SK-N-SH (cell line): ENCODE results near the gene LRP5. TPM values are rescaled to one million over a fixed set of nuclear protein-coding genes. Genes with fewer than 3 reads are reported as not detected.
A peak's percentile ranks its signal among the peaks of the same experiment; 100 is the strongest.

Experiments used
- CTCF ChIA-PET: fragments of 300-600, 350-600 bp; formaldehyde crosslinking; extraction: SDS; loops from one replicate; lab custom pipeline; 2021; lab: Yijun Ruan, JAX
- POLR2A ChIA-PET: fragments of 350-600 bp; sonication (Branson Sonifier 250); formaldehyde crosslinking; extraction: SDS; loops from one replicate; lab custom pipeline; 2020; ENCODE audit warnings: antibody characterized with exemption, inconsistent platforms; lab: Yijun Ruan, JAX
- DNase-seq: peaks from one replicate; pipeline ENCODE4 v3.0.0; 2012
- H2AFZ ChIP-seq: fragments of 200-600 bp; sonication (generic); 2 replicates; pipeline ENCODE4 v1.8.1; 2016; ENCODE audit warnings: antibody characterized with exemption, mild to moderate bottlenecking, low read depth
- H3F3A ChIP-seq: fragments of 200-600 bp; sonication (generic); replicated peaks from 2 replicates; pipeline ENCODE3; 2016; ENCODE audit warnings: antibody characterized with exemption, mild to moderate bottlenecking; ENCODE audit not compliant: insufficient read depth
- H3K27ac ChIP-seq, 2 experiments: fragments of 200-500 bp in 1 of 2; fragments of 200-600 bp in 1 of 2; sonication (Bioruptor generic) in 1 of 2; sonication (generic), shearing (Covaris generic) in 1 of 2; 2 replicates each; pipeline versions ENCODE4 v1.5.1 to v1.6.1; 2014 to 2016; ENCODE audit warnings: low read depth in 2 of 2, inconsistent platforms in 1 of 2, low read length in 1 of 2, mild to moderate bottlenecking in 1 of 2, mixed read lengths in 1 of 2
- H3K27me3 ChIP-seq: fragments of 200-600 bp; sonication (generic), shearing (Covaris generic); 2 replicates; pipeline ENCODE4 v1.6.1; 2016; ENCODE audit warnings: mixed run types; ENCODE audit not compliant: insufficient read depth
- H3K36me3 ChIP-seq, 2 experiments: fragments of 200-500 bp in 1 of 2; fragments of 200-600 bp in 1 of 2; sonication (Bioruptor generic) in 1 of 2; sonication (generic) in 1 of 2; replicated peaks in 1 of 2; 2 replicates each; pipeline versions ENCODE3 to v1.5.1; 2014 to 2016; ENCODE audit warnings: low read length in 1 of 2, mild to moderate bottlenecking in 1 of 2; ENCODE audit not compliant: insufficient read depth in 2 of 2, control insufficient read depth in 1 of 2
- H3K4me1 ChIP-seq, 2 experiments: fragments of 200-500 bp in 1 of 2; fragments of 200-600 bp in 1 of 2; sonication (Bioruptor generic) in 1 of 2; sonication (generic), shearing (Covaris generic) in 1 of 2; 2 replicates each; pipeline versions ENCODE4 v1.5.1 to v1.6.1; 2014 to 2016; ENCODE audit warnings: low read depth in 1 of 2, low read length in 1 of 2, mixed run types in 1 of 2; ENCODE audit not compliant: insufficient read depth in 2 of 2, control insufficient read depth in 1 of 2
- H3K4me2 ChIP-seq: fragments of 200-600 bp; sonication (generic), shearing (Covaris generic); 2 replicates; pipeline ENCODE4 v1.6.1; 2017; ENCODE audit warnings: mixed run types
- H3K4me3 ChIP-seq, 2 experiments: fragments of 200-500 bp in 1 of 2; fragments of 200-600 bp in 1 of 2; sonication (Bioruptor generic) in 1 of 2; sonication (generic), shearing (Covaris generic) in 1 of 2; 2 replicates each; pipeline versions ENCODE4 v1.5.1 to v1.8.1; 2014 to 2016; ENCODE audit warnings: low read depth in 2 of 2, inconsistent platforms in 1 of 2, low read length in 1 of 2, mild to moderate bottlenecking in 1 of 2, mixed read lengths in 1 of 2, moderate library complexity in 1 of 2
- H3K79me2 ChIP-seq: fragments of 200-600 bp; sonication (generic); 2 replicates; pipeline ENCODE4 v1.8.1; 2017; ENCODE audit warnings: mild to moderate bottlenecking; ENCODE audit not compliant: insufficient read depth
- H3K9ac ChIP-seq: fragments of 200-600 bp; sonication (generic); 2 replicates; pipeline ENCODE4 v1.6.1; 2017; ENCODE audit warnings: mixed run types
- H3K9me2 ChIP-seq: fragments of 200-600 bp; sonication (generic); 2 replicates; pipeline ENCODE4 v1.6.1; 2017; ENCODE audit warnings: mixed run types
- H3K9me3 ChIP-seq: fragments of 200-600 bp; sonication (generic); 2 replicates; pipeline ENCODE4 v1.6.1; 2017; ENCODE audit warnings: mixed run types, mild to moderate bottlenecking, moderate library complexity
- H4K20me1 ChIP-seq: fragments of 200-600 bp; sonication (generic); 2 replicates; pipeline ENCODE4 v1.6.1; 2017; ENCODE audit warnings: mild to moderate bottlenecking, mixed run types; ENCODE audit not compliant: insufficient read depth
- CTCF ChIP-seq: fragments of 200-600 bp; sonication (generic); IDR thresholded peaks from 2 replicates; pipeline ENCODE4 v1.6.1; 2017; ENCODE audit warnings: antibody characterized with exemption, mild to moderate bottlenecking, moderate library complexity
- EP300 ChIP-seq, 2 experiments: IDR thresholded peaks; 2 replicates each; pipeline versions ENCODE4 v1.4.0 to v1.6.1; 2012; ENCODE audit warnings: borderline replicate concordance in 1 of 2, low read depth in 1 of 2, low read length in 1 of 2
- EZH2phosphoT487 ChIP-seq: fragments of 200-600 bp; sonication (generic); IDR thresholded peaks from 2 replicates; pipeline ENCODE4 v1.6.1; 2017; ENCODE audit warnings: low read depth, mixed run types, mild to moderate bottlenecking, antibody characterized with exemption, moderate library complexity, borderline replicate concordance
- FOSL2 ChIP-seq: IDR thresholded peaks from 2 replicates; pipeline ENCODE4 v1.4.0; 2012; ENCODE audit warnings: low read depth, mild to moderate bottlenecking, moderate library complexity, borderline replicate concordance
- FOXJ3 ChIP-seq: sonication (generic); formaldehyde crosslinking; IDR thresholded peaks from 2 replicates; pipeline ENCODE4 v1.5.1; 2020; ENCODE audit warnings: mild to moderate bottlenecking, missing genetic modification reagents
- FOXM1 ChIP-seq: IDR thresholded peaks from 2 replicates; pipeline ENCODE4 v1.4.0; 2012; ENCODE audit warnings: low read depth, mild to moderate bottlenecking
- GABPA ChIP-seq: IDR thresholded peaks from 2 replicates; pipeline ENCODE4 v1.4.0; 2012; ENCODE audit warnings: low read depth, mild to moderate bottlenecking
- GATA2 ChIP-seq: sonication (generic); formaldehyde crosslinking; IDR thresholded peaks from 2 replicates; pipeline ENCODE4 v1.5.0; 2020; ENCODE audit warnings: mild to moderate bottlenecking, missing genetic modification reagents
- JUND ChIP-seq: IDR thresholded peaks from 2 replicates; pipeline ENCODE4 v1.4.0; 2012
- MAX ChIP-seq: IDR thresholded peaks from 2 replicates; pipeline ENCODE4 v1.4.0; 2012; ENCODE audit warnings: low read depth
- NFIC ChIP-seq: IDR thresholded peaks from 2 replicates; pipeline ENCODE4 v1.4.0; 2012; ENCODE audit warnings: borderline replicate concordance
- PBX3 ChIP-seq: IDR thresholded peaks from 2 replicates; pipeline ENCODE4; 2012
- POLR2AphosphoS5 ChIP-seq: IDR thresholded peaks from 2 replicates; pipeline ENCODE4 v1.6.1; 2012; ENCODE audit warnings: low read depth, low read length
- RAD21 ChIP-seq: IDR thresholded peaks from 2 replicates; pipeline ENCODE4 v1.6.1; 2012; ENCODE audit warnings: mild to moderate bottlenecking, low read length
- RCOR1 ChIP-seq: fragments of 150-350 bp; IDR thresholded peaks from 2 replicates; pipeline ENCODE4 v1.6.1; 2017; ENCODE audit warnings: antibody characterized with exemption, low read length
- RFX5 ChIP-seq: IDR thresholded peaks from 2 replicates; pipeline ENCODE4 v1.6.1; 2012; ENCODE audit warnings: mild to moderate bottlenecking, improper control_type of control experiment, low read length
- RXRA ChIP-seq: IDR thresholded peaks from 2 replicates; pipeline ENCODE4 v1.4.0; 2012; ENCODE audit warnings: low read depth, mild to moderate bottlenecking, borderline replicate concordance
- SIN3A ChIP-seq: IDR thresholded peaks from 2 replicates; pipeline ENCODE4 v1.6.1; 2012; ENCODE audit warnings: low read depth, mild to moderate bottlenecking, low read length, moderate library complexity, borderline replicate concordance
- TAF1 ChIP-seq: IDR thresholded peaks from 2 replicates; pipeline ENCODE4 v1.6.1; 2012; ENCODE audit warnings: low read depth, mild to moderate bottlenecking, low read length, moderate library complexity, borderline replicate concordance
- TCF12 ChIP-seq: IDR thresholded peaks from 2 replicates; pipeline ENCODE4 v1.4.0; 2012
- TEAD4 ChIP-seq: IDR thresholded peaks from 2 replicates; pipeline ENCODE4 v1.4.0; 2012; ENCODE audit warnings: mild to moderate bottlenecking, borderline replicate concordance; ENCODE audit not compliant: insufficient read depth
- USF1 ChIP-seq: IDR thresholded peaks from 2 replicates; pipeline ENCODE4 v1.4.0; 2012; ENCODE audit warnings: low read depth, borderline replicate concordance
- YY1 ChIP-seq: IDR thresholded peaks from 2 replicates; pipeline ENCODE4 v1.4.0; 2012; ENCODE audit warnings: low read depth, mild to moderate bottlenecking
- ZBTB33 ChIP-seq: IDR thresholded peaks from 2 replicates; pipeline ENCODE4 v1.4.0; 2012; ENCODE audit warnings: low read depth, borderline replicate concordance
- WGBS: methylation state at CpG from one replicate; pipeline ENCODE4 v1.1.6; 2017; ENCODE audit warnings: low lambda C conversion rate; 5-methylcytosine and 5-hydroxymethylcytosine counted together
- polyA plus RNA-seq, 3 experiments: library from polyadenylated mRNA; depleted of rRNA; stranded (reverse); fragments of >200 nt; gene quantifications; 2 replicates each; pipeline ENCODE4 v1.2.3, GENCODE V29; 2012

The LRP5 gene
- polyA plus RNA-seq, 1 of the 3 experiments (the other 2 are of a cell fraction): 15.0 TPM

- peaks cover 52% of the 10 kb centered on the region for H3K79me2 ChIP-seq
- CTCF ChIA-PET: interaction anchor here (0.6 to 5.9 kb wide), 12 partner anchors 14 to 185 kb away, joined by 3 to 68 read pairs (median 4); no protein-coding TSS in a partner anchor
- peaks cover 3 to 10% of the 10 kb centered on the region in 2 experiments for H3K36me3 ChIP-seq
- peaks cover 14 to 17% of the 10 kb centered on the region in 2 experiments; a peak in 3 of 4 replicates for H3K4me1 ChIP-seq
- H3K27ac ChIP-seq: peak within 1 kb of the TSS; percentile 87 to 94
- no peaks in the 10 kb centered on the region for H3K9me3 ChIP-seq
- DNase-seq: peak; percentile 100
- peak within 1 kb of the TSS; percentile 98 for H3K9ac ChIP-seq
- peaks cover 3% of the 10 kb centered on the region for H3F3A ChIP-seq
- H2AFZ ChIP-seq: peak within 1 kb of the TSS; percentile 82
- WGBS: 1% methylated on average over 29 of the region's 71 CpGs
- H3K4me3 ChIP-seq: peak within 1 kb of the TSS; percentile 67 to 75
- 0 out of 2 replicates have a peak, but pooled peaks cover 7% of the 10 kb centered on the region for H4K20me1 ChIP-seq
- no peaks in the 10 kb centered on the region for H3K27me3 ChIP-seq
- H3K4me2 ChIP-seq: peak within 1 kb of the TSS; percentile 92
- H3K9me2 ChIP-seq: no peaks in the 10 kb centered on the region
- POLR2A ChIA-PET: interaction anchor here (0.6 to 2.5 kb wide), 6 partner anchors 14 to 136 kb away, joined by 3 to 16 read pairs (median 6); no protein-coding TSS in a partner anchor
- TF ChIP-seq POLR2AphosphoS5: peak; percentile 97
- TF ChIP-seq TCF12: peak; percentile 38; the same call in 1 of the 2 replicates
- no peak for TF ChIP-seq TEAD4
- TF ChIP-seq GABPA: peak; percentile 82
- no peak for TF ChIP-seq YY1
- TF ChIP-seq FOSL2: no peak
- TF ChIP-seq RFX5: no peak
- TF ChIP-seq MAX: peak; percentile 62; the same call in 1 of the 2 replicates
- TF ChIP-seq CTCF: no peak
- no peak for TF ChIP-seq RCOR1
- TF ChIP-seq NFIC: no peak
- no peak; the same call in 1 of the 2 replicates for TF ChIP-seq PBX3
- peak; percentile 82 for TF ChIP-seq TAF1
- TF ChIP-seq SIN3A: peak; percentile 89; the same call in 1 of the 2 replicates
- TF ChIP-seq RXRA: no peak
- no peak for TF ChIP-seq JUND
- TF ChIP-seq EZH2phosphoT487: no peak
- no peak for TF ChIP-seq FOXJ3 (CRISPR knock-in tag)
- TF ChIP-seq USF1: no peak
- TF ChIP-seq GATA2 (CRISPR knock-in tag): no peak
- peak in 1 of 2 experiments; percentile 34; a peak in 2 of 4 replicates for TF ChIP-seq EP300 (IDR thresholded peaks at IDR 0.05; ENCODE audit: borderline replicate concordance in 1 of 2, low read depth in 1 of 2, low read length in 1 of 2)
- TF ChIP-seq ZBTB33: no peak
- no peak for TF ChIP-seq RAD21
- no peak for TF ChIP-seq FOXM1
Measured at GRCh38 chr11:68271781-68272608, 40.4 kb upstream of the LRP5 start, which contains the start of gene C11orf24. Gene C11orf24 (minus strand): TSS chr11:68271973. CDS start chr11:68263767, 8,206 bp downstream.
